HepG2 (cell line): ENCODE results near the gene FAM174C. TPM values are rescaled to one million over a fixed set of nuclear protein-coding genes. Genes with fewer than 3 reads are reported as not detected.

Experiments
- AKAP8 ChIP-seq: sonication (generic); formaldehyde crosslinking; IDR thresholded peaks from 2 replicates; pipeline ENCODE4 v1.5.1; 2020; ENCODE audit warnings: mild to moderate bottlenecking, missing genetic modification reagents
- FOXJ3 ChIP-seq: sonication (generic); formaldehyde crosslinking; IDR thresholded peaks from 2 replicates; pipeline ENCODE4 v1.4.0; 2020; ENCODE audit warnings: missing genetic modification reagents, mild to moderate bottlenecking, borderline replicate concordance
- GMEB2 ChIP-seq: IDR thresholded peaks from 2 replicates; pipeline ENCODE4 v1.6.1; 2016; ENCODE audit warnings: missing biosample characterization, missing genetic modification reagents, low read depth
- GTF2F1 ChIP-seq: fragments of 150-350 bp; IDR thresholded peaks from 2 replicates; pipeline ENCODE4 v1.6.1; 2014; ENCODE audit warnings: low read length
- HDAC6 ChIP-seq: fragments of 200-600 bp; sonication (generic); IDR thresholded peaks from 2 replicates; pipeline ENCODE4 v1.7.0; 2017; ENCODE audit warnings: mild to moderate bottlenecking, antibody characterized with exemption, low read length, low read depth
- JUN ChIP-seq: sonication (generic); formaldehyde crosslinking; IDR thresholded peaks from 2 replicates; pipeline ENCODE4 v1.4.0; 2020; ENCODE audit warnings: mild to moderate bottlenecking, missing genetic modification reagents
- MXD3 ChIP-seq: IDR thresholded peaks from 2 replicates; pipeline ENCODE4 v1.6.1; 2016; ENCODE audit warnings: mild to moderate bottlenecking, missing biosample characterization, missing genetic modification reagents
- PCBP2 ChIP-seq: fragments of 200-400 bp; formaldehyde crosslinking; optimal IDR thresholded peaks from 2 replicates; pipeline ENCODE3; 2018; ENCODE audit warnings: low read length, low read depth; ENCODE audit not compliant: poor library complexity, severe bottlenecking
- PHF5A ChIP-seq: IDR thresholded peaks from one replicate; pipeline ENCODE4 v1.6.1; 2018; ENCODE audit warnings: low read depth, missing genetic modification reagents; ENCODE audit not compliant: unreplicated experiment
- POLR2AphosphoS2 ChIP-seq: IDR thresholded peaks from 2 replicates; pipeline ENCODE4 v1.6.1; 2011; ENCODE audit warnings: low read depth, low read length, improper control_type of control experiment
- POLR2AphosphoS5 ChIP-seq: IDR thresholded peaks from 2 replicates; pipeline ENCODE4 v1.6.1; 2012; ENCODE audit warnings: low read depth, low read length
- RARA ChIP-seq: IDR thresholded peaks from 2 replicates; pipeline ENCODE4 v1.6.1; 2016; ENCODE audit warnings: missing genetic modification reagents, missing compliant biosample characterization
- SP2 ChIP-seq: sonication (generic); formaldehyde crosslinking; IDR thresholded peaks from 2 replicates; pipeline ENCODE4 v1.5.1; 2020; ENCODE audit warnings: mild to moderate bottlenecking, missing genetic modification reagents
- STAT5B ChIP-seq: sonication (generic); formaldehyde crosslinking; IDR thresholded peaks from 2 replicates; pipeline ENCODE4 v1.4.0; 2020; ENCODE audit warnings: missing genetic modification reagents
- THAP11 ChIP-seq: IDR thresholded peaks from 2 replicates; pipeline ENCODE4 v1.6.1; 2016; ENCODE audit warnings: missing biosample characterization, missing genetic modification reagents
- WIZ ChIP-seq: sonication (generic); formaldehyde crosslinking; IDR thresholded peaks from 2 replicates; pipeline ENCODE4 v1.5.1; 2020; ENCODE audit warnings: mild to moderate bottlenecking, missing genetic modification reagents
- YEATS4 ChIP-seq: sonication (generic); formaldehyde crosslinking; IDR thresholded peaks from 2 replicates; pipeline ENCODE4 v1.4.0; 2020; ENCODE audit warnings: missing genetic modification reagents, borderline replicate concordance
- ZBTB25 ChIP-seq: IDR thresholded peaks from 2 replicates; pipeline ENCODE4 v1.6.1; 2018; ENCODE audit warnings: missing genetic modification reagents
- ZNF20 ChIP-seq: sonication (generic); formaldehyde crosslinking; IDR thresholded peaks from 2 replicates; pipeline ENCODE4 v1.4.0; 2020; ENCODE audit warnings: mild to moderate bottlenecking, moderate library complexity, missing genetic modification reagents
- ZNF256 ChIP-seq: sonication (generic); formaldehyde crosslinking; conservative IDR thresholded peaks from 2 replicates; pipeline ENCODE4 v1.4.0; 2020; ENCODE audit warnings: missing genetic modification reagents
- ZNF414 ChIP-seq: sonication (generic); formaldehyde crosslinking; IDR thresholded peaks from 2 replicates; pipeline ENCODE4 v1.5.0; 2020; ENCODE audit warnings: missing genetic modification reagents
- ZNF484 ChIP-seq: sonication (generic); formaldehyde crosslinking; IDR thresholded peaks from 2 replicates; pipeline ENCODE4 v1.5.1; 2020; ENCODE audit warnings: mild to moderate bottlenecking, low read depth, missing genetic modification reagents, borderline replicate concordance
- ZNF558 ChIP-seq: sonication (generic); formaldehyde crosslinking; IDR thresholded peaks from 2 replicates; pipeline ENCODE4 v1.9.0; 2022; ENCODE audit warnings: mild to moderate bottlenecking, missing genetic modification reagents, borderline replicate concordance
- ZNF607 ChIP-seq: sonication (generic); formaldehyde crosslinking; IDR thresholded peaks from 2 replicates; pipeline ENCODE4 v1.5.1; 2020; ENCODE audit warnings: missing genetic modification reagents, mild to moderate bottlenecking, borderline replicate concordance
- ZNF746 ChIP-seq: sonication (generic); formaldehyde crosslinking; IDR thresholded peaks from 2 replicates; pipeline ENCODE4 v1.8.0; 2022; ENCODE audit warnings: mild to moderate bottlenecking, missing genetic modification reagents
- ZNF761 ChIP-seq: sonication (generic); formaldehyde crosslinking; conservative IDR thresholded peaks from 2 replicates; pipeline ENCODE4 v1.4.0; 2020; ENCODE audit warnings: mild to moderate bottlenecking, missing genetic modification reagents
- ZNF780A ChIP-seq: sonication (generic); formaldehyde crosslinking; IDR thresholded peaks from 2 replicates; pipeline ENCODE4 v1.8.0; 2022; ENCODE audit warnings: mild to moderate bottlenecking, missing genetic modification reagents, moderate library complexity
- ZNF788 ChIP-seq: sonication (generic); formaldehyde crosslinking; IDR thresholded peaks from 2 replicates; pipeline ENCODE4 v1.5.0; 2020; ENCODE audit warnings: mild to moderate bottlenecking, missing genetic modification reagents, borderline replicate concordance
- ZNF878 ChIP-seq: sonication (generic); formaldehyde crosslinking; IDR thresholded peaks from 2 replicates; pipeline ENCODE4 v1.8.1; 2023; ENCODE audit warnings: mild to moderate bottlenecking, missing genetic modification reagents, moderate library complexity
- polyA plus RNA-seq, 8 experiments: library from polyadenylated mRNA; depleted of rRNA in 3 of 8; stranded (reverse) in 7 of 8; unstranded in 1 of 8; fragments of >200 nt; fragmentation: Illumina TruSeq in 4 of 8; extraction: Trizol in 4 of 8; gene quantifications; 2 replicates each; pipeline versions ENCODE4 v1.2.1 to v1.2.3, GENCODE V29; 2011 to 2016; ENCODE audit warnings: low read depth in 4 of 8, missing spikeins in 1 of 8, mixed read lengths in 1 of 8; ENCODE audit not compliant: insufficient read depth in 1 of 8
- total RNA-seq, 5 experiments: library from RNA; depleted of rRNA; stranded (reverse); fragments of >200 nt; fragmentation: Illumina TruSeq; extraction: Trizol; gene quantifications; 2 replicates each; pipeline ENCODE4 v1.2.3, GENCODE V29; 2016; ENCODE audit warnings: low read depth in 1 of 5

FAM174C gene
- total and polyA plus RNA-seq, 2 of the 13 experiments (the other 11 are each of a cell fraction or from before 2014, with no cell fraction given): 19.5 to 31.3 TPM

- no peak for TF ChIP-seq STAT5B (CRISPR knock-in tag)
- peak; percentile 53 for TF ChIP-seq ZNF607
- peak; percentile 94 for TF ChIP-seq ZNF788 (CRISPR knock-in tag)
- TF ChIP-seq RARA (CRISPR knock-in tag): peak; percentile 99
- TF ChIP-seq POLR2AphosphoS5: peak; percentile 51; the same call in 1 of the 2 replicates
- TF ChIP-seq ZNF780A: no peak; the same call in 1 of the 2 replicates
- TF ChIP-seq SP2 (CRISPR knock-in tag): peak; percentile 56
- peak; percentile 62; the same call in 1 of the 2 replicates for TF ChIP-seq FOXJ3 (CRISPR knock-in tag)
- no peak for TF ChIP-seq ZNF20 (CRISPR knock-in tag)
- peak; percentile 74 for TF ChIP-seq JUN (CRISPR knock-in tag)
- peak; percentile 99 for TF ChIP-seq ZNF746 (CRISPR knock-in tag)
- no peak for TF ChIP-seq ZNF256 (CRISPR knock-in tag)
- TF ChIP-seq GTF2F1: 0 out of 2 replicates have a peak, but pooled peaks have one; percentile 31
- TF ChIP-seq AKAP8 (CRISPR knock-in tag): peak; percentile 93
- no peak for TF ChIP-seq ZNF558 (CRISPR knock-in tag)
- no peak for TF ChIP-seq ZNF484 (CRISPR knock-in tag)
- TF ChIP-seq PHF5A (CRISPR knock-in tag): peak; percentile 88
- TF ChIP-seq WIZ (CRISPR knock-in tag): no peak; the same call in 1 of the 2 replicates
- TF ChIP-seq ZNF878 (CRISPR knock-in tag): no peak
- peak; percentile 81; the same call in 1 of the 2 replicates for TF ChIP-seq THAP11 (CRISPR knock-in tag)
- TF ChIP-seq ZNF761 (CRISPR knock-in tag): peak; percentile 30; the same call in 1 of the 2 replicates
- peak; percentile 17; the same call in 1 of the 2 replicates for TF ChIP-seq MXD3 (CRISPR knock-in tag)
- no peak for TF ChIP-seq POLR2AphosphoS2
- peak; percentile 79 for TF ChIP-seq YEATS4 (CRISPR knock-in tag)
- TF ChIP-seq ZBTB25: peak; percentile 83
- TF ChIP-seq PCBP2: no peak
- TF ChIP-seq GMEB2 (CRISPR knock-in tag): no peak
- TF ChIP-seq ZNF414 (CRISPR knock-in tag): peak; percentile 96
- TF ChIP-seq HDAC6: no peak
Observed at GRCh38 chr19:1244693-1245451, 30.5 kb upstream of the FAM174C start (continued).
